Right lobe of liver (tissue), 6 donors: ENCODE results near the gene ARL13B. TPM values are rescaled to one million over a fixed set of nuclear protein-coding genes. Genes with fewer than 3 reads are reported as not detected.
"Not testable (repeated sequence)": the region's sequence is repeated elsewhere in the genome, so short reads cannot be mapped to it uniquely, and the experiment has no call there.

Experiments
- ATAC-seq, 4 donors: fragments of 200-7000 bp; cut with Tn5 transposase; one replicate each; pipeline ENCODE4 v1.9.1; 2020; ENCODE audit warnings: mild to moderate bottlenecking in 4 of 4, moderate library complexity in 4 of 4
- DNase-seq, 3 donors: peaks; one replicate each; pipeline ENCODE4 v3.0.0-alpha.2; 2020
- H3K27ac ChIP-seq, 3 donors: fragments of 200-600 bp; one replicate each; pipeline ENCODE4 v1.8.0; 2022
- H3K27me3 ChIP-seq, 2 donors: fragments of 200-600 bp; one replicate each; pipeline ENCODE4 v1.8.0; 2022
- H3K36me3 ChIP-seq, 4 donors: fragments of 200-600 bp; sonication (generic) in 1 of 4; one replicate each; pipeline versions ENCODE4 v1.5.1 to v1.8.0; 2017 to 2022; ENCODE audit warnings: control low read depth in 1 of 4
- H3K4me1 ChIP-seq, 4 donors: fragments of 200-600 bp; sonication (generic) in 1 of 4; one replicate each; pipeline versions ENCODE4 v1.5.1 to v1.8.0; 2017 to 2022; ENCODE audit warnings: control low read depth in 1 of 4
- H3K4me3 ChIP-seq, 3 donors: fragments of 200-600 bp; one replicate each; pipeline ENCODE4 v1.8.0; 2022
- H3K9me3 ChIP-seq, 4 donors: fragments of 200-600 bp; sonication (generic) in 1 of 4; one replicate each; pipeline versions ENCODE4 v1.5.1 to v1.8.0; 2017 to 2022; ENCODE audit warnings: control low read depth in 1 of 4
- POLR2A ChIP-seq: fragments of 450-650 bp; IDR thresholded peaks from one replicate; pipeline ENCODE4 v1.6.1; 2017; ENCODE audit warnings: antibody characterized with exemption, mild to moderate bottlenecking
- WGBS: methylation state at CpG from one replicate; pipeline ENCODE4 v1.1.6; 2018; ENCODE audit warnings: low coverage, low lambda C conversion rate; ENCODE audit not compliant: insufficient coverage; ENCODE audit errors: missing lambda C conversion rate; 5-methylcytosine and 5-hydroxymethylcytosine counted together
- intact Hi-C, 2 donors: fragments of 100-400 bp; cut with DNase I; formaldehyde crosslinking; loops; one replicate each; pipeline versions ENCODE4 v1.11.2 to v1.14.1; 2022
- total RNA-seq, 6 experiments: library from RNA; depleted of rRNA in 2 of 6; stranded (reverse); fragments of >200 nt in 2 of 6; fragmentation: NEBNext Ultra II Directional in 3 of 6; extraction: Animal tissue kit (Norgen Biotek cat#: 25700) in 3 of 6; gene quantifications; one replicate each; pipeline versions ENCODE4 v1.1.0 to v1.2.4, GENCODE V29; 2016 to 2023
- TF ChIP-seq, protein P1 (sequence below), 4 donors: fragments of 200-600 bp in 3 of 4; fragments of 450-650 bp in 1 of 4; IDR thresholded peaks; one replicate each; pipeline versions ENCODE4 v1.5.1 to v1.8.0; 2016 to 2022; ENCODE audit warnings: antibody characterized with exemption in 4 of 4, mild to moderate bottlenecking in 2 of 4
- donor health status: DM: no; HTN: yes; CAD: no.
- donor health status: DM: no; HTN: no; CAD: no.
- donor health status: DM: no; HTN: no; CAD: no.
- donor health status: DM: no; HTN: yes; CAD: no.
- donor health status: DM: no; HTN: yes; CAD: no.

Gene ARL13B
- total RNA-seq, 6 experiments from 2014 or later, result 3.9 to 5.6 (median 4.5) TPM

DNA sequence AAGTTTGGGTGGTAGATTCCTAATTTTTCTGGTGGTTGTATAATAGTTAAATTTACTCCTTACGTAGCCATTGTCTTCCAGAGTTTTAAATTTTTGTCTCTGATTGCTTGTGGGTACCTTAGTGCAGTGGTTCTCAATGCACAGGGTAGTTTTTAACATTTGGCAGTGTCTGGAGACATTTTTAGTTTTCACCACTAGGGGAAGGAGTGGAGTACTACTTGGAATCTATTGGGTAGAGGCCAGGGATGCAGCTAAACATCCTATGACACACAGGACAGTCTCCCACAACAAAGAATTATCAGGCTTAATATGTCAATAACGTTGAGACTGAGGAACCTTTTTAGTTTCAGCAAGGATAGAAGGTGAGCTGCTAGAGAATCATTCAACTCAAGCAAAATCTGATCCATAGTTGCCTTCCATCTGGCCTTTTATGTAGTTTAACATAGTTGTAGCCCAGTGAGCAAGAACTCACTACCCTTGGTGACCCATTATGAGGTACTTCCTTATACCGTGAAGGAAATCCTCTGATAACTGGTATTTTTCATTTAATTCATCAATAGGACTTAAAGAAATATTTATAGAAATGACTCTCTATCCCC, 57.1 kb downstream of the ARL13B start:
- peak; percentile 72 to 85 (median 80) for ATAC-seq
- no peaks in the 10 kb centered on the region for H3K4me1 ChIP-seq

DNA sequence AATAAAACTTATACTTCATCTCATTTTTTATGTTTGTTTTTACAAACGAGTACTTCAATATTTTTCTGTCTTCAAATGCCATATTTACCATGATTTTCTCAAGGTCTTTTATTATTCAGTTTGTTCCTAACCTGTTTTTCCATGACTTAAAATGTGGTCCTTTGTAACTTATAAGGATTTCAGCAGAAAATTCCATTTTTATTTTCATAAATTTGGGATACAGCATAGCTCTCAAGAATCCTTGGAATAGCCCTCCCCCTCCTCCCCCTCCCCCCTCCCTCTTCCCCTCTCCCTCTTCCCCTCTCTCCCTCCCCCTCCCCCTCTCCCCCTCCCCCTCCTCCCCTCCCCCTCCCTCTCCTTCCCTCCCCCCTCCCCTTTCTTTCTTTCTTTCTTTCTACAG, 63.3 kb downstream of the ARL13B start:
- 80% methylated on average over 1 of the region's 1 CpG for WGBS
- H3K9me3 ChIP-seq, result no peaks in the 10 kb centered on the region
- intact Hi-C loops, result no loop called here
- no peaks in the 10 kb centered on the region for H3K4me1 ChIP-seq
- no peak for DNase-seq
- TF ChIP-seq, protein P1, sequence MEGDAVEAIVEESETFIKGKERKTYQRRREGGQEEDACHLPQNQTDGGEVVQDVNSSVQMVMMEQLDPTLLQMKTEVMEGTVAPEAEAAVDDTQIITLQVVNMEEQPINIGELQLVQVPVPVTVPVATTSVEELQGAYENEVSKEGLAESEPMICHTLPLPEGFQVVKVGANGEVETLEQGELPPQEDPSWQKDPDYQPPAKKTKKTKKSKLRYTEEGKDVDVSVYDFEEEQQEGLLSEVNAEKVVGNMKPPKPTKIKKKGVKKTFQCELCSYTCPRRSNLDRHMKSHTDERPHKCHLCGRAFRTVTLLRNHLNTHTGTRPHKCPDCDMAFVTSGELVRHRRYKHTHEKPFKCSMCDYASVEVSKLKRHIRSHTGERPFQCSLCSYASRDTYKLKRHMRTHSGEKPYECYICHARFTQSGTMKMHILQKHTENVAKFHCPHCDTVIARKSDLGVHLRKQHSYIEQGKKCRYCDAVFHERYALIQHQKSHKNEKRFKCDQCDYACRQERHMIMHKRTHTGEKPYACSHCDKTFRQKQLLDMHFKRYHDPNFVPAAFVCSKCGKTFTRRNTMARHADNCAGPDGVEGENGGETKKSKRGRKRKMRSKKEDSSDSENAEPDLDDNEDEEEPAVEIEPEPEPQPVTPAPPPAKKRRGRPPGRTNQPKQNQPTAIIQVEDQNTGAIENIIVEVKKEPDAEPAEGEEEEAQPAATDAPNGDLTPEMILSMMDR (IDR thresholded peaks at IDR 0.05), result no peak
- no peak for TF ChIP-seq POLR2A
- H3K27me3 ChIP-seq, result no peaks in the 10 kb centered on the region
- H3K4me3 ChIP-seq, result no peak overlapping the region
- H3K27ac ChIP-seq, result no peak overlapping the region
- H3K36me3 ChIP-seq, result no peaks in the 10 kb centered on the region
- ATAC-seq, result no peak

More for the DNA sequence above, 57.1 kb downstream of the ARL13B start:
- H3K27ac ChIP-seq, result no peak overlapping the region
- no peaks in the 10 kb centered on the region for H3K36me3 ChIP-seq
- no peaks in the 10 kb centered on the region for H3K27me3 ChIP-seq
- no peaks in the 10 kb centered on the region for H3K9me3 ChIP-seq
- DNase-seq, result no peak
- intact Hi-C loops, result no loop called here
- WGBS, result 81% methylated on average over 3 of the region's 3 CpGs
- no peak overlapping the region for H3K4me3 ChIP-seq
- TF ChIP-seq, protein P1 (IDR thresholded peaks at IDR 0.05), result peak; percentile 45 to 60 (median 51)
- TF ChIP-seq POLR2A, result no peak

DNA sequence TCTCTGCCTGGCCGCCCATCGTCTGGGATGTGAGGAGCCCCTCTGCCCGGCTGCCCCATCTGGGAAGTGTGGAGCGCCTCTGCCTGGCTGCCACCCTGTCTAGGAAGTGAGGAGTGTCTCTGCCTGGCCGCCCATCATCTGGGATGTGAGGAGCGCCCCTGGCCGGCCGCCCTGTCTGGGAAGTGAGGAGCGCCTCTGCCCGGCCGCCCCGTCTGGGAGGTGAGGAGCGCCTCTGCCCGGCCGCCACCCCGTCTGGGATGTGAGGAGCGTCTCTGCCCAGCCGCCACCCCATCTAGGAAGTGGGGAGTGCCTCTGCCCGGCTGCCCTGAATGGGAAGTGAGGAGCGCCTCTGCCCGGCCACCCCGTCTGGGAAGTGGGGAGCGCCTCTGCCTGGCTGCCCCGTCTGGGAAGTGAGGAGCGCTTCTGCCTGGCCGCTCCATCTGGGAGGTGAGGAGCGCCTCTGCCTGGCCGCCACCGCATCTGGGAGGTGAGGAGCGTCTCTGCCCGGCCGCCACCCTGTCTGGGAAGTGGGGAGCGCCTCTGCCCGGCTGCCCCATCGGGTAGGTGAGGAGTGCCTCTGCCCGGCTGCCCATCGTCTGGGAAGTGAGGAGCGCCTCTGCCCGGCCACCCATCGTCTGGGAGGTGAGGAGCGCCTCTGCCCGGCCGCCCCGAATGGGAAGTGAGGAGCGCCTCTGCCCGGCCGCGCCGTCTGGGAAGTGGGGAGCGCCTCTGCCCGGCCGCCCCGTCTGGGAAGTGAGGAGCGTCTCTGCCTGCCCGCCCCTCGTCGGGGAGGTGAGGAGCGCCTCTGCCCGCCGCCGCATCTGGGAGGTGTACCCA, 64.4 kb downstream of the ARL13B start:
- H3K9me3 ChIP-seq, H3K4me3 ChIP-seq, H3K27me3 ChIP-seq, H3K27ac ChIP-seq, intact Hi-C loops, ATAC-seq, H3K36me3 ChIP-seq, H3K4me1 ChIP-seq, DNase-seq: not testable (repeated sequence)
- 96% methylated on average over 9 of the region's 61 CpGs for WGBS

DNA sequence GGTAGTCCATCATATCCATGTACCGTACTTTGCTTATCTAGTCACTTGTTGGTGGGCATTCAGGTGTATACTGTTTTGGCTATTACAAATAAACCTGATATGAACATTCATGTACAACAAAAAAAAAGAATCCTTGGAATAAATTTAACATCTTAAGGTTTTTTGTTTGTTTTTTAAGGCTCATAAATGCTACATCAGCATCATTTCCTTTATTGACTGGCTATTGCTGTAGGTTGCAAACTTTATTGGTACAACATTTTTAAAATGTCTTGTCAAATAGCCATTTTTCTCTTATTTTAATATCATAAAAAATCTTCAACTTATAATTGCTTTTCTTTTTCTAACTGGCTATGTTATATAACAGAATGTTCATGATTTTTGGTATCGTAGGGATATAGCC, 66.6 kb downstream of the ARL13B start:
- no peak overlapping the region for H3K27ac ChIP-seq
- no peak for DNase-seq
- ATAC-seq, result no peak
- no peak overlapping the region for H3K4me3 ChIP-seq
- WGBS, result 89% methylated on average over 2 of the region's 2 CpGs
- TF ChIP-seq, protein P1 (IDR thresholded peaks at IDR 0.05), result no peak
- no peak for TF ChIP-seq POLR2A
- no peaks in the 10 kb centered on the region for H3K36me3 ChIP-seq
- no peaks in the 10 kb centered on the region for H3K4me1 ChIP-seq
- intact Hi-C loops, result no loop called here
- H3K9me3 ChIP-seq, result no peaks in the 10 kb centered on the region
- H3K27me3 ChIP-seq, result no peaks in the 10 kb centered on the region

DNA sequence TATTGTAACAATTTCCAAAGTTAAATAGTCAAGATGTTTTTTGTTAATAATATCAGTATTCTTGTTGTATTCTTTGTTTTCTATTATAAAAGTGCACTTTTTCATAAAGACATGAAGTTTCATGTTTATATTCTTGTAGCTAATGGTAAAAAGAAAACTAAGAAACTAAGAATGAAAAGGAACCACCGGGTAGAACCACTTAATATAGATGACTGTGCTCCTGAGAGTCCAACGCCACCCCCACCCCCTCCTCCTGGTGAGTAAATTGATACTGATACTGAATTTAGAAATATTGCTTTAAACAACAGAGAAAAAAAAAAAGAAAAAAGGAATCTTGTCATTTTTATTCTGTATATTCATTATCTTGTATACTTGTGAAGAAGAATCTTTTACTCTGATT, 69.3 kb downstream of the ARL13B start:
- H3K27me3 ChIP-seq, result no peaks in the 10 kb centered on the region
- ATAC-seq (no peak), DNase-seq (no peak)
- no peaks in the 10 kb centered on the region for H3K9me3 ChIP-seq
- no peak overlapping the region for H3K4me3 ChIP-seq
- no peaks in the 10 kb centered on the region for H3K36me3 ChIP-seq
- TF ChIP-seq, protein P1 (IDR thresholded peaks at IDR 0.05), result no peak
- intact Hi-C loops, result no loop called here
- H3K27ac ChIP-seq, result no peak overlapping the region
- H3K4me1 ChIP-seq, result no peaks in the 10 kb centered on the region
- WGBS, result 90% methylated on average over 2 of the region's 2 CpGs
